H1 (cell line): ENCODE results near the gene CLDN14. TPM values are rescaled to one million over a fixed set of nuclear protein-coding genes. Genes with fewer than 3 reads are reported as not detected.

Experiments used
- CTCF ChIA-PET: fragments of 300-600 bp; sonication (Branson Sonifier 250); formaldehyde crosslinking; loops from one replicate; lab custom pipeline; 2021; ENCODE audit not compliant: partially characterized antibody; lab: Charles Lee
- POLR2A ChIA-PET: fragments of 300-600 bp; sonication (Branson Sonifier 250); formaldehyde crosslinking; loops from one replicate; lab custom pipeline; 2021; ENCODE audit warnings: inconsistent platforms; ENCODE audit not compliant: partially characterized antibody; lab: Charles Lee
- DNase-seq, 2 experiments: peaks; one replicate each; pipeline versions ENCODE4 v3.0.0 to v3.0.0-alpha.2; 2010 to 2022; ENCODE audit warnings: low spot score in 2 of 2, low read depth in 1 of 2, mixed read lengths in 1 of 2
- FAIRE-seq: peaks from 2 replicates; lab custom pipeline; 2011; peaks lifted over from hg19 to GRCh38; lab: Jason Lieb, UNC
- H2AFZ ChIP-seq: 2 replicates; pipeline ENCODE4 v1.8.1; 2012; ENCODE audit warnings: low read length, inconsistent platforms
- H2AK5ac ChIP-seq: 2 replicates; pipeline ENCODE4 v1.6.1; 2013; ENCODE audit warnings: low read depth, low read length
- H2BK120ac ChIP-seq: replicated peaks from 2 replicates; pipeline ENCODE3; 2013; ENCODE audit warnings: low read depth, low read length, inconsistent platforms
- H2BK12ac ChIP-seq: 2 replicates; pipeline ENCODE4 v1.6.1; 2013; ENCODE audit warnings: low read depth, low read length
- H2BK15ac ChIP-seq: 2 replicates; pipeline ENCODE4 v1.6.1; 2013; ENCODE audit warnings: low read length
- H2BK20ac ChIP-seq: 2 replicates; pipeline ENCODE4 v1.6.1; 2013; ENCODE audit warnings: low read length
- H2BK5ac ChIP-seq: 2 replicates; pipeline ENCODE4 v1.6.1; 2013; ENCODE audit warnings: low read depth, low read length
- H3K14ac ChIP-seq: 2 replicates; pipeline ENCODE4 v1.6.1; 2013; ENCODE audit warnings: inconsistent platforms; ENCODE audit not compliant: insufficient read length
- H3K18ac ChIP-seq: 2 replicates; pipeline ENCODE4 v1.6.1; 2013; ENCODE audit warnings: low read length; ENCODE audit errors: extremely low read depth
- H3K23ac ChIP-seq: 2 replicates; pipeline ENCODE4 v1.6.1; 2013; ENCODE audit warnings: inconsistent platforms; ENCODE audit not compliant: insufficient read length
- H3K23me2 ChIP-seq: 2 replicates; pipeline ENCODE4 v1.6.1; 2013; ENCODE audit warnings: low read depth, low read length
- H3K27ac ChIP-seq: 2 replicates; pipeline ENCODE4 v1.6.1; 2011; ENCODE audit warnings: low read depth, low read length, inconsistent platforms
- H3K27me3 ChIP-seq, 4 experiments: replicated peaks in 1 of 4; 1 replicate in 1 of 4; 2 replicates in 3 of 4; pipeline versions ENCODE4 v1.6.1 to v1.8.1; 2011 to 2013; ENCODE audit warnings: low read length in 3 of 4, mild to moderate bottlenecking in 3 of 4, inconsistent platforms in 2 of 4, mixed read lengths in 2 of 4, moderate library complexity in 1 of 4; ENCODE audit not compliant: control insufficient read depth in 3 of 4, insufficient read depth in 3 of 4; ENCODE audit errors: extremely low read depth in 1 of 4
- H3K36me3 ChIP-seq, 4 experiments: 2 replicates each; pipeline versions ENCODE4 v1.6.1 to v1.8.1; 2011 to 2013; ENCODE audit warnings: mild to moderate bottlenecking in 4 of 4, low read length in 3 of 4, moderate library complexity in 2 of 4, control low read depth in 1 of 4, inconsistent platforms in 1 of 4; ENCODE audit not compliant: insufficient read depth in 4 of 4, control insufficient read depth in 2 of 4
- H3K4ac ChIP-seq: replicated peaks from 2 replicates; pipeline ENCODE3; 2013; ENCODE audit warnings: low read length, low read depth, mixed read lengths, inconsistent platforms; ENCODE audit not compliant: insufficient read length
- H3K4me1 ChIP-seq, 4 experiments: replicated peaks in 1 of 4; 1 replicate in 1 of 4; 2 replicates in 3 of 4; pipeline versions ENCODE4 v1.6.1 to v1.8.1; 2011 to 2013; ENCODE audit warnings: low read length in 3 of 4, inconsistent platforms in 2 of 4, mixed read lengths in 1 of 4; ENCODE audit not compliant: insufficient read depth in 4 of 4, control insufficient read depth in 3 of 4
- H3K4me2 ChIP-seq, 2 experiments: 2 replicates each; pipeline versions ENCODE4 v1.6.1 to v1.8.1; 2011 to 2013; ENCODE audit warnings: low read depth in 2 of 2, low read length in 2 of 2, control low read depth in 1 of 2, inconsistent platforms in 1 of 2, mild to moderate bottlenecking in 1 of 2; ENCODE audit not compliant: insufficient read depth in 1 of 2
- H3K4me3 ChIP-seq, 4 experiments: fragments of 200-600, 300-600 bp in 1 of 4; sonication (generic), shearing (Covaris generic), sonication (Bioruptor Twin) in 1 of 4; 2 replicates each; pipeline versions ENCODE4 v1.5.1 to v1.8.1; 2011 to 2016; ENCODE audit warnings: low read length in 4 of 4, low read depth in 3 of 4, control low read depth in 2 of 4, inconsistent platforms in 2 of 4, mild to moderate bottlenecking in 2 of 4, mixed read lengths in 1 of 4, moderate library complexity in 1 of 4; ENCODE audit not compliant: insufficient read depth in 2 of 4; ENCODE audit errors: extremely low read depth in 1 of 4
- H3K56ac ChIP-seq: replicated peaks from 2 replicates; pipeline ENCODE3; 2013; ENCODE audit warnings: low read depth, mild to moderate bottlenecking, mixed read lengths, low read length, inconsistent platforms; ENCODE audit not compliant: insufficient read length
- H3K79me1 ChIP-seq: 2 replicates; pipeline ENCODE4 v1.6.1; 2013; ENCODE audit warnings: low read depth, low read length, control low read depth
- H3K79me2 ChIP-seq, 2 experiments: 2 replicates each; pipeline versions ENCODE4 v1.6.1 to v1.8.1; 2012 to 2013; ENCODE audit warnings: low read length in 2 of 2, mild to moderate bottlenecking in 2 of 2, inconsistent platforms in 1 of 2; ENCODE audit not compliant: insufficient read depth in 2 of 2, control insufficient read depth in 1 of 2
- H3K9ac ChIP-seq, 4 experiments: replicated peaks in 1 of 4; 1 replicate in 1 of 4; 2 replicates in 3 of 4; pipeline versions ENCODE4 v1.6.1 to v1.8.1; 2011 to 2013; ENCODE audit warnings: low read depth in 3 of 4, low read length in 3 of 4, control low read depth in 2 of 4, mild to moderate bottlenecking in 2 of 4, moderate library complexity in 2 of 4, inconsistent platforms in 1 of 4; ENCODE audit errors: extremely low read depth in 1 of 4
- H3K9me3 ChIP-seq, 2 experiments: 2 replicates each; pipeline versions ENCODE4 v1.6.1 to v1.8.1; 2012 to 2013; ENCODE audit warnings: mild to moderate bottlenecking in 2 of 2, moderate library complexity in 2 of 2, control low read depth in 1 of 2, inconsistent platforms in 1 of 2, low read depth in 1 of 2, low read length in 1 of 2, mixed read lengths in 1 of 2; ENCODE audit not compliant: insufficient read depth in 2 of 2
- H4K20me1 ChIP-seq, 2 experiments: replicated peaks in 1 of 2; 2 replicates each; pipeline versions ENCODE3 to v1.8.1; 2011 to 2013; ENCODE audit warnings: inconsistent platforms in 2 of 2, low read length in 2 of 2, mild to moderate bottlenecking in 1 of 2; ENCODE audit not compliant: insufficient read depth in 2 of 2, control insufficient read depth in 1 of 2
- H4K5ac ChIP-seq: 2 replicates; pipeline ENCODE4 v1.6.1; 2013; ENCODE audit warnings: low read length, low read depth, mixed read lengths, inconsistent platforms; ENCODE audit not compliant: insufficient read length
- H4K8ac ChIP-seq: 2 replicates; pipeline ENCODE4 v1.8.0; 2013; ENCODE audit warnings: mild to moderate bottlenecking, moderate library complexity, low read length, inconsistent platforms; ENCODE audit not compliant: insufficient read depth; ENCODE audit errors: extremely low read depth
- H4K91ac ChIP-seq: replicated peaks from 2 replicates; pipeline ENCODE3; 2013; ENCODE audit warnings: low read length, mixed read lengths, inconsistent platforms; ENCODE audit not compliant: insufficient read length
- ASH2L ChIP-seq: fragments of 200-600, 300-600 bp; sonication (generic); IDR thresholded peaks from one replicate; pipeline ENCODE4 v1.7.1; 2017; ENCODE audit warnings: low read length
- CBX5 ChIP-seq: fragments of 300-800, 300-1000 bp; sonication (generic); IDR thresholded peaks from 2 replicates; pipeline ENCODE4 v1.7.1; 2016; ENCODE audit warnings: antibody characterized with exemption, low read length, low read depth
- CHD2 ChIP-seq: IDR thresholded peaks from 2 replicates; pipeline ENCODE4 v1.6.1; 2012; ENCODE audit warnings: low read length, improper control_type of control experiment
- CREB1 ChIP-seq: IDR thresholded peaks from 2 replicates; pipeline ENCODE4 v1.6.1; 2012; ENCODE audit warnings: inconsistent platforms
- GABPA ChIP-seq: IDR thresholded peaks from 2 replicates; pipeline ENCODE4 v1.6.1; 2011; ENCODE audit warnings: mild to moderate bottlenecking, low read length, moderate library complexity, borderline replicate concordance; ENCODE audit not compliant: insufficient read depth
- HDAC2 ChIP-seq, 2 experiments: fragments of 300-600 bp in 1 of 2; sonication (generic) in 1 of 2; IDR thresholded peaks; 2 replicates each; pipeline ENCODE4 v1.6.1; 2011 to 2012; ENCODE audit warnings: low read depth in 2 of 2, low read length in 2 of 2, mild to moderate bottlenecking in 2 of 2, moderate library complexity in 2 of 2, borderline replicate concordance in 1 of 2, inconsistent platforms in 1 of 2
- KDM1A ChIP-seq: fragments of 200-600, 300-600 bp; sonication (generic); IDR thresholded peaks from 2 replicates; pipeline ENCODE4 v1.7.1; 2016; ENCODE audit warnings: mild to moderate bottlenecking, low read length, borderline replicate concordance
- MAFK ChIP-seq: IDR thresholded peaks from 2 replicates; pipeline ENCODE4 v1.6.1; 2012; ENCODE audit warnings: low read depth, mild to moderate bottlenecking, improper control_type of control experiment, low read length
- NANOG ChIP-seq: IDR thresholded peaks from 2 replicates; pipeline ENCODE4 v1.6.1; 2011; ENCODE audit warnings: low read length, low read depth, mild to moderate bottlenecking, inconsistent platforms; ENCODE audit not compliant: insufficient read depth, poor library complexity, severe bottlenecking
- RXRA ChIP-seq: IDR thresholded peaks from 2 replicates; pipeline ENCODE4 v1.6.1; 2011; ENCODE audit warnings: low read depth, mild to moderate bottlenecking, low read length, moderate library complexity; ENCODE audit not compliant: insufficient read depth
- SIX5 ChIP-seq: IDR thresholded peaks from 2 replicates; pipeline ENCODE4 v1.6.1; 2011; ENCODE audit warnings: mild to moderate bottlenecking, low read depth, low read length
- TBP ChIP-seq: IDR thresholded peaks from 2 replicates; pipeline ENCODE4 v1.6.1; 2011; ENCODE audit warnings: low read depth, low read length, improper control_type of control experiment
- YY1 ChIP-seq: IDR thresholded peaks from 2 replicates; pipeline ENCODE4 v1.6.1; 2011; ENCODE audit warnings: low read depth, mild to moderate bottlenecking, low read length
- WGBS, 2 experiments: shearing (Covaris generic) in 1 of 2; methylation state at CpG; one replicate each; pipeline versions ENCODE4 v1.1.6 to v1.1.7; 2013 to 2015; ENCODE audit warnings: low lambda C conversion rate in 2 of 2, mixed read lengths in 2 of 2, inconsistent platforms in 1 of 2, low coverage in 1 of 2, missing lambda C conversion rate in 1 of 2; ENCODE audit not compliant: insufficient replicate concordance in 2 of 2, insufficient coverage in 1 of 2, insufficient read length in 1 of 2; ENCODE audit errors: extremely low coverage in 1 of 2, missing lambda C conversion rate in 1 of 2; 5-methylcytosine and 5-hydroxymethylcytosine counted together
- polyA plus RNA-seq, 7 experiments: library from polyadenylated mRNA; depleted of rRNA in 3 of 7; stranded (reverse) in 5 of 7; unstranded in 2 of 7; fragments of >200 nt in 5 of 7; fragments of 200-250 nt in 2 of 7; gene quantifications; 1 replicate in 5 of 7; 2 replicates in 1 of 7; 4 replicates in 1 of 7; pipeline versions ENCODE4 v1.2.1 to v1.2.3, GENCODE V29; 2011 to 2013; ENCODE audit warnings: missing spikeins in 2 of 7, mixed read lengths in 2 of 7
- total RNA-seq: library from RNA; stranded (reverse); fragmentation: NEBNext Ultra II Directional; extraction: Animal tissue kit (Norgen Biotek cat#: 25700); gene quantifications from 2 replicates; pipeline ENCODE4 v1.2.1, GENCODE V29; 2021

Gene CLDN14
- total and polyA plus RNA-seq, 2 of the 8 experiments (the other 6 are each of a cell fraction or from before 2014, with no cell fraction given): 0.08 TPM; not detected in 1

DNA sequence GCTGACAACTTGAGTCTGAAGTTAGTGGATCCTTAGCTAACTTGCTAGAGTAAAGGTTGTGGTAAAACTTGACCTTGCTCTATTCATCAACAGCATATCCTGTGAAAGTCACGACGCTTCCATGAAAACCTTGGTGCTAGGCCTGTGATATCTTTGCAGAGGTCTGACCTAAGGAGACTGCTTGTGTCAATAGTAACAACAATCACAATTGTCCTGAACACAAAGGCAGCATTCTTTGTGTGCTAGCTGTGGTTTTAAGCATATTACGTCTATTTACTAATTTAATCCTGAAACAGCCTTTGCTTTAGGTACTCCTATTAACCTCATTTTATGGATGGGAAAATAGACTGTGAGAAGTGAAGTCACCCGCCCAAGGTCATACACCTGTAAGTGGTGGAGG is 2.8 kb upstream of the CLDN14 start:
- CTCF ChIA-PET: interaction anchor here (0.7 to 0.9 kb wide), 2 partner anchors 8 to 61 kb away, joined by 3 read pairs; no protein-coding TSS in a partner anchor
- no peak overlapping the region for H2BK15ac ChIP-seq
- no peaks in the 10 kb centered on the region for H4K20me1 ChIP-seq
- H3K4ac ChIP-seq: no peak overlapping the region
- H4K5ac ChIP-seq: no peak overlapping the region
- H3K36me3 ChIP-seq: no peaks in the 10 kb centered on the region
- H3K27ac ChIP-seq: no peak overlapping the region
- no peak overlapping the region for H4K8ac ChIP-seq
- 85% methylated on average over 4 of the region's 4 CpGs; no CpG with 5 or more reads in 1 of the 2 experiments for WGBS, 2 experiments
- no peak overlapping the region for H2BK120ac ChIP-seq
- H2BK20ac ChIP-seq: no peak overlapping the region
- no peaks in the 10 kb centered on the region for H3K9me3 ChIP-seq
- no peak overlapping the region for H3K4me2 ChIP-seq
- no peaks in the 10 kb centered on the region for H3K4me1 ChIP-seq
- H3K23ac ChIP-seq: no peak overlapping the region
- H2AK5ac ChIP-seq: no peak overlapping the region
- no peak overlapping the region for H3K14ac ChIP-seq
- no peak overlapping the region for H2BK5ac ChIP-seq
- no peak overlapping the region for H3K56ac ChIP-seq
- H2AFZ ChIP-seq: no peak overlapping the region
- no peak overlapping the region for H3K9ac ChIP-seq
- no peaks in the 10 kb centered on the region for H3K79me2 ChIP-seq
- H3K79me1 ChIP-seq: no peaks in the 10 kb centered on the region
- no peak overlapping the region for H4K91ac ChIP-seq
- POLR2A ChIA-PET: no interaction called here
- H2BK12ac ChIP-seq: no peak overlapping the region
- FAIRE-seq: no peak
- no peak overlapping the region for H3K18ac ChIP-seq
- no peak for DNase-seq
- 0 out of 7 replicates have a peak, but pooled peaks cover 0 to 2% (median 0%) of the 10 kb centered on the region in 4 experiments for H3K27me3 ChIP-seq
- no peak overlapping the region for H3K4me3 ChIP-seq
- H3K23me2 ChIP-seq: peaks cover 3% of the 10 kb centered on the region; the same call in 1 of the 2 replicates
- TF ChIP-seq RXRA: no peak
- TF ChIP-seq SIX5: no peak
- TF ChIP-seq CREB1: no peak
- TF ChIP-seq NANOG: no peak
- no peak for TF ChIP-seq YY1
- TF ChIP-seq ASH2L: no peak
- TF ChIP-seq KDM1A: no peak
- no peak for TF ChIP-seq CHD2
- TF ChIP-seq HDAC2 (IDR thresholded peaks at IDR 0.05; ENCODE audit: borderline replicate concordance in 1 of 2, low read depth in 2 of 2, low read length in 2 of 2): no peak
- no peak for TF ChIP-seq MAFK
- no peak for TF ChIP-seq CBX5
- TF ChIP-seq TBP: no peak
- TF ChIP-seq GABPA: no peak
